HPDE6-E6E7 (cell line): ENCODE results near the gene ZFYVE9.
A peak's percentile ranks its signal among the peaks of the same experiment; 100 is the strongest.
"Not testable (repeated sequence)": the region's sequence is repeated elsewhere in the genome, so short reads cannot be mapped to it uniquely, and the experiment has no call there.

Source experiments
- DNase-seq: peaks from one replicate; pipeline ENCODE4 v3.0.0; 2011; ENCODE audit warnings: missing footprints; ENCODE audit errors: extremely low spot score

The ZFYVE9 gene, protein sequence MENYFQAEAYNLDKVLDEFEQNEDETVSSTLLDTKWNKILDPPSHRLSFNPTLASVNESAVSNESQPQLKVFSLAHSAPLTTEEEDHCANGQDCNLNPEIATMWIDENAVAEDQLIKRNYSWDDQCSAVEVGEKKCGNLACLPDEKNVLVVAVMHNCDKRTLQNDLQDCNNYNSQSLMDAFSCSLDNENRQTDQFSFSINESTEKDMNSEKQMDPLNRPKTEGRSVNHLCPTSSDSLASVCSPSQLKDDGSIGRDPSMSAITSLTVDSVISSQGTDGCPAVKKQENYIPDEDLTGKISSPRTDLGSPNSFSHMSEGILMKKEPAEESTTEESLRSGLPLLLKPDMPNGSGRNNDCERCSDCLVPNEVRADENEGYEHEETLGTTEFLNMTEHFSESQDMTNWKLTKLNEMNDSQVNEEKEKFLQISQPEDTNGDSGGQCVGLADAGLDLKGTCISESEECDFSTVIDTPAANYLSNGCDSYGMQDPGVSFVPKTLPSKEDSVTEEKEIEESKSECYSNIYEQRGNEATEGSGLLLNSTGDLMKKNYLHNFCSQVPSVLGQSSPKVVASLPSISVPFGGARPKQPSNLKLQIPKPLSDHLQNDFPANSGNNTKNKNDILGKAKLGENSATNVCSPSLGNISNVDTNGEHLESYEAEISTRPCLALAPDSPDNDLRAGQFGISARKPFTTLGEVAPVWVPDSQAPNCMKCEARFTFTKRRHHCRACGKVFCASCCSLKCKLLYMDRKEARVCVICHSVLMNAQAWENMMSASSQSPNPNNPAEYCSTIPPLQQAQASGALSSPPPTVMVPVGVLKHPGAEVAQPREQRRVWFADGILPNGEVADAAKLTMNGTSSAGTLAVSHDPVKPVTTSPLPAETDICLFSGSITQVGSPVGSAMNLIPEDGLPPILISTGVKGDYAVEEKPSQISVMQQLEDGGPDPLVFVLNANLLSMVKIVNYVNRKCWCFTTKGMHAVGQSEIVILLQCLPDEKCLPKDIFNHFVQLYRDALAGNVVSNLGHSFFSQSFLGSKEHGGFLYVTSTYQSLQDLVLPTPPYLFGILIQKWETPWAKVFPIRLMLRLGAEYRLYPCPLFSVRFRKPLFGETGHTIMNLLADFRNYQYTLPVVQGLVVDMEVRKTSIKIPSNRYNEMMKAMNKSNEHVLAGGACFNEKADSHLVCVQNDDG (N-terminal part only)

DNA sequence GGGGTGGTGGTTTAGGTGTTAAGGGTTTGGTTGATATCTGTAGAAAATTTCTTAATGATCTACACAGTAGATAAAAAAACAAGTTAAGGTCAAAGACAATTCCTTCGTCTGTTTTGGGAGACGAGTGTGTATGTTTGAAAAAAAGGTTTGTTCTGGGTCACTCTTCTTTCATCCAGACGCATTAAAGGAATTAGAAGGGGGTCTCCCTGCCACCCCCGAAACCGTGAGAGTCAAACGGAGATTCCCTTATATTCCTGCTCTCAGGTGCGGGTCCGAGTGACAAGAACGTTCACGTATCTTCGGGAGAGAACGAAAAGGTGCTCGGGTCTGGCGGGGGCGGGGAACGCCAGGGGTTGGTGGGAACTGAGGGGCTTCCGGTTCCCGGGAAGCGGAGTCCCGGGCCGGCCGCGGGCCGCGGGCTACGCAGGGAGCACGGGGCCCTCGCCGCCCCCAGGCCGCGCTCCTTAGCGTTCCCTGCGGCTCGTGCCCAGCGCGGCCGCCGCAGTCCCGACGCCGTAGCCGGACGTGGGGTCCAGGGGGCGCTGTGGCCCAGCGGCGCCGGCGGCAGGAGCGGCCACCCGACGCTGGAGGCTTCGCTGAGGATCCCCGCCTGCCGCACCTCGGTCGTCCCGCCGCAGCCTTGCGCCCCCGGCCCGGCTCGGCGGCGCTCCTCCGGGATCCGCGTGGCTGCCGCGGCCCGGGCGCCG, at the start of gene ZFYVE9:
ZFYVE9 (plus strand) TSS at position 577 of the 707 bp plus-strand sequence. CDS start 91,118 bp downstream, outside the sequence.
- DNase-seq, result peak; percentile 55

DNA sequence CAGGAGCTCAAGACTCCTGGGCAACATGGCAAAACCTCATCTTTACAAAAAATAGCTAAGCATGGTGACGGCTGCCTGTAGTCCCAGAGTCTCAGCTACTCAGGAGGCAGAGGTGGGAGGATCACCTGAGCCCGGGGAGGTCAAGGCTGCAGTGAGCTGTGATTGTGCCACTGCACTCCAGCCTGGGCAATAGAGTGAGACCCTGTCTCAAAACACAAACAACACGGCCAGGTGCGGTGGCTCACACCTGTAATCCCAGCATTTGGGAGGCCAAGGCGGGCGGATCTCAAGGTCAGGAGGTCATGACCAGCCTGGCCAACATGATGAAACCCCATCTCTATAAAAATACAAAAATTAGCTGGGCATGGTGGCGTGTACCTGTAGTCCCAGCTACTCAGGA, 47.6 kb upstream of the ZFYVE9 start:
- DNase-seq, result not testable (repeated sequence)

DNA sequence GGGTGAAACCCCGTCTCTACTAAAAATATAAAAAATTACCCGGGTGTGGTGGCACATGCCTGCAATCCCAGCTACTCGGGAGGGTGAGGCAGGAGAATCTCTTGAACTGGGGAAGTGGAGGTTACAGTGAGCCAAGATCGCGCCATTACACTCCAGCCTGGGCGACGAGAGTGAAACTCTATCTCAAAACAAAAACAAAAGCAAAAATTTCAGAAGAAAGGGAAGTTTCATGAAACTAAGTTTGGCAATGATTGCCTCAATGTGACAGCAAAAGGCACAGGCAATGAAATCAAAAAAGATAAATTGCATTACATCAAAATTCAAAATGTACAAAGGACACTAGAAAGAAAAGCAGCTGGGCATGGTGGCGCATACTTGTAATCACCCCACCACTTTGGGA, 45.7 kb upstream of the ZFYVE9 start:
- no peak for DNase-seq

DNA sequence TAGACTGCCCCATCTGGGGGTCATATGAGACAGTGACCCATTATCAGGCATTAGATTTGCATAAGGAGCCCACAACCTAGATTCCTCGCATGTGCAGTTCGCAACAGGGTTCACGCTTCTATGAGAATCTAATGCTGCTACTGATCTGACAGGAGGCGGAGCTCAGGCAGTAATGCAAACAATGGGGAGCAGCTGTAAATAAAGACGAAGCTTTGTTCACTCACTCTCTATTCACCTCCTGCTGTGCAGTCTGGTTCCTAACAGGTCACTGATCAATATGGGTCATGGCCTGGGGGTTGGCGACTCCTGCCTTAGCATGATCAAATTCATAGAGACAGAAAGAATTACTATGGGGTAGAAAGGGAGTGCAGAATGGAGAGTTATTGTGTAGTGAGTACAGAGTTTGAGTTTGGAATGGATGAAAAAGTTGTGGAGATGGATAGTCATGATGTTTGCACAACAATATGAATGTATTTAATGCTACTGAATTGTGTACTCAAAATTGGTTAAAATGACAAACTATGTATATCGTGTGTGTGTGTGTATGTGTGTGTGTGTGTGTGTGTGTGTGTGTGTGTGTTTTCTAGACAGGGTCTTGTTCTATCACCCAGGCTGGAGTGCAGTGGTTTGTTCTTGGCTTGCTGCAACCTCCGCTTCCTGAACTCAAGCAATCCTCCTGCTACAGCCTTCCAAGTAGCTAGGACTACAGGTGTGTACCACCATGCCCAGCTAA, 43.6 kb upstream of the ZFYVE9 start:
- DNase-seq, result no peak

DNA sequence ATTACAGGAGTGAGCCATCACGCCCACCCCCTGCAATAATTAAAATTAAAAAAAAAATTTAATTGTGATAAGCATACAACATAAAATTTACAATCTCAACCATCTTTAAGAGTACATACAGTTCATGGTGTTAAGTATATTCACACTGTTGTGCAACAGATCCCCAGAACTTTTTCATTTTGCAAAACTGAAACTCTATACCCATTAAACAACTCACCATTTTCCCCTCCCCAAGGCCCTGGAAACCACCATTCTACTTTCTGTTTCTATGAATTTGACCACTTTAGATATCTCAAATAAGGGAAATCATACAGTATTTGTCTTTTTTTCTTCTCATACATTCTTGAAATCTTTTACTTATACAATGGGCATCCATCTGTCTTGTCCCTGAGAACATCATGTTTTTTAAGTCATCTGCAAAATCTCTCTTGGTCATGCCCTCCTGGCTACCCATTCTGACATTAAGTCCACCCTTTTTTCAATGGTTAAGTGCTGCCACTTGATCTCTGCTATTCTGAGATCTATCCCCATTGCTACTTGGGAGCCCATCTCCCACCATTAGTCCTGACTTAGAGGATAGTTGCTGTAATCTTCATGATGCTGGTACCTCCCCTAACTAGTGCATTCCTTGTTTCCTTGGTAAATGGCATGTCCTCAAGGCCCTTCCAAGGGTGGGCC, 39.4 kb upstream of the ZFYVE9 start:
- no peak for DNase-seq

DNA sequence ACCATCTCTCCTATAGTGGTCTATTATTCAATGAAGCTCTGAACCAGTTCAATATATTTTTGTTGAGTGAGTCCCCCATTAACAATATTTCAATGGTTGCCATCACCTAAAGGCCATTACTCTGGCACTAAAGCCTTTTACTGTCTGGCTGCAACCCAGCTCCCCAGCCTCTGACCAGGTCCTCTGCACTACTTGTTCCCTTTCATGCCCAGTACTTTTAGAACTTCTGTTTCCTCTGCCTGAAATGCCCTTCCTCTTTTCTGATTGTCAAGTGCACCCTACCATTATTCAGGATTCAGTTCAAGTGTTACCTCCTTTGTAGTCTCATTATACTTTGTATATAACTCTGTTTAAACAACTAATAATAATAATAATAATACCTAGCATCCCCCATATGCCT, 30.4 kb upstream of the ZFYVE9 start:
- no peak for DNase-seq

DNA sequence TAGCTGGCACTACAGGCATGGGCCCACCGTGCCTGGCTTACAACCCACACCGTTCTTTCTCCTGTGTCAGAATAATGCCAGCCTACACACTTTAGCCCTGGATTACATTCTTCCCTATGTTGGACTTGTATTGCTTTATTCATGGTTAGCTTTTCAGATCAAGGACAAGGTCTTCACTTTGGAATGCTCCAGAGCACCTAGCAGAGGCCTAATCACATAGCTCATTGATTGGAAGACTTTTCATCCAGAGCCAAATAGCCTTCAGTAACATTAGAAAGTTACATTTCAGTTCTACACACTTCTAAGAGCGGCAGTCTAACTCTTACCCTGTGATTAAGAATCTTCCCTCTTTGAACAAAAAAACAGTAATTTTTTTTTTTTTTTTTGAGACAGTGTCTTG, 29.4 kb upstream of the ZFYVE9 start:
- DNase-seq, result no peak

DNA sequence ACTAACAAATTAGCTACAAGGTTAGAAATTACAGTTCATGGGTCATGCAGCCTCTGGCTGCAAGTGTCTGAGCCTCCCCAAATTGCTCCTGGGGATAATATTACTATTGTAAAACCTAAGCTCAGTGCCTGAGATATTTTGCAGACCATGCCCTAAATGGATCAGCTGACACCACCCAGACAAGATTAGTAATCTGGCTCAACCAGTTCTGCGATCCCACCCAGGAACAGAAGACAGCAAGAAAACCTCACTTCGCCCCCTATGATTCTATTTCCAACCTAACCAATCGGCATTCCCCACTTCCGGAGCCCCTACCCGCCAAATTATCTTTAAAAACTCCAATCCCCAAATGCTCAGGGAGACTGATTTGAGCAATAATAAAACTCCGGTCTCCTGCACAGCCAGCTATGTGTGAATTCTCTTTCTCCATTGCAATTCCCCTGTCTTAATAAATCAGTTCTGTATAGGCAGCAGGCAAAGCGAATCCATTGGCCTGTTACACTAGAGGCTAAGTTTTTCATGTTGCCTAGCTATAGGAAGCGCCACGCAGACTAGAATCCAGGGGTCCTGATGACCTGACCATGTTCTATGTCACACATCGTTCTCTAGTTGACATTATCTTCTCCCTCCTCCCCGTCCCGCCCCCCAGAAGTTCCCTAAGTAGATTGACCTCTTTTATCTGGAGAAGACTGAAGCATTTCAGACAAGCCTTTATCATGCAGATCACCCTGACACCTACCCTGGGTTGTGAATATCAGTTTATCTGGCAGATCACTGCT, 22.4 kb upstream of the ZFYVE9 start:
- no peak for DNase-seq

DNA sequence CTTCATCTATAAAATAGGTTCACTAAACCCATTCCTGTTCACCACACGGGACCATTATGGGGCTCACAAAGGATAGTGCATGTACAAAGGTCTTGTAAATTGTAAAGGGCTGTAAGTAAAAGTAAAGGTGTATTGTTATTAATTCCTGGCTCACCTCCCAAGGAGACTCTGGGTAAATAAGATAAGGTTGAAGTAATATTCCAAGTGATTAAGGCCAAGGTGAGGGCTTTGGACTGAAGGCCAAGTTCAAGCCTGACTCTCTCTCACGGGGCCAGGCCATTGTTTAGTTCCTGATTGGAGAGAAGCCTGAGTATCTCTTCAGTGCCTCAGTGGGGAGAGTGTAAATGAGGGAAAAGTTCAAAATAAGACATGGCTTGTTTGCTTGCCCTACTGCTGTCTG, 19.5 kb upstream of the ZFYVE9 start:
- no peak for DNase-seq

DNA sequence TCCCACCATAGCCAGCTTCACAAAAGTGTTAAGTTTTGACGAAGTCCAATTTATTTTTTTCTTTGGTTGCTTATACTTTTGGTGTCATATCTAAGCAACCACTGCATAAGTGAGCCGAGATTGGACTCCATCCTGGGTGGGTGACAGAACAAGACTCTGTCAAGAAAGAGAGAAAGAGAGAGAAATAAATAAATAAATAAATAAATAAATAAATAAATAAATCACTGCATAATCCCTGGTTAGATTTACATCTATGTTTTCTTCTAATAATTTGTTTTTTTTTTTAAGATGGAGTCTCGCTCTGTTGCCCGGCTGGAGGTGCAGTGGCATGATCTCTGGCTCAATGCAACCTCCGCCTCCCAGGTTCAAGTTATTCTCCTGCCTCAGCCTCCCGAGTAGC, 18.3 kb upstream of the ZFYVE9 start:
- no peak for DNase-seq

DNA sequence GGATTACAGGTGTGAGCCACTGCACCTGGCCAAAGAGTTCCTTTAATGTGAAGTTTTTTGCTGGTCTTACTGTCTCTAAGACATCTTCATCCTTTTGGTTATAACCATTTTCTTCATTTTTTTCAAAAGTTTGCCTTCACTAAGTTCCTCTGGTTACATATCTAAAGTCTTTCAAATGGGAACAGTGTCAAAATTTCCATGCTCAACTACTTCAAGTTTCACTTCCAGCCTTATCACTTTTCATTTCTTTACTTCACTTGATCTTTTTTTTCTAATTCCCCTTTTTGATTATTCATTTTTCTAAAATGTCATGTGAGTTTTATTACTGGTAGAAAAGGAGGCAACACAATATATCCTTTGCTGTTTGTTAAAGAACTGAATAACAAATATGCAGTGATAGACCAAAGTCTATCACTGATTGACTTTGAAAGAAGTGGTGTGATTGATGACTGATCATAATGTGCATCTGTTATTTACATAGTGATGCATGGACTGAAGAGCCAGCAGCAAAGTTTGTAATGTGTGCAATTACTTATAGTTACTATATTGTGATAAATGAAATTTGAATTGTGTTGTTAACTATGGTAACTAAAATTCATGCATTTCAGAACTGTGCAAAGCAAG, 16.0 kb upstream of the ZFYVE9 start:
- DNase-seq, result no peak

DNA sequence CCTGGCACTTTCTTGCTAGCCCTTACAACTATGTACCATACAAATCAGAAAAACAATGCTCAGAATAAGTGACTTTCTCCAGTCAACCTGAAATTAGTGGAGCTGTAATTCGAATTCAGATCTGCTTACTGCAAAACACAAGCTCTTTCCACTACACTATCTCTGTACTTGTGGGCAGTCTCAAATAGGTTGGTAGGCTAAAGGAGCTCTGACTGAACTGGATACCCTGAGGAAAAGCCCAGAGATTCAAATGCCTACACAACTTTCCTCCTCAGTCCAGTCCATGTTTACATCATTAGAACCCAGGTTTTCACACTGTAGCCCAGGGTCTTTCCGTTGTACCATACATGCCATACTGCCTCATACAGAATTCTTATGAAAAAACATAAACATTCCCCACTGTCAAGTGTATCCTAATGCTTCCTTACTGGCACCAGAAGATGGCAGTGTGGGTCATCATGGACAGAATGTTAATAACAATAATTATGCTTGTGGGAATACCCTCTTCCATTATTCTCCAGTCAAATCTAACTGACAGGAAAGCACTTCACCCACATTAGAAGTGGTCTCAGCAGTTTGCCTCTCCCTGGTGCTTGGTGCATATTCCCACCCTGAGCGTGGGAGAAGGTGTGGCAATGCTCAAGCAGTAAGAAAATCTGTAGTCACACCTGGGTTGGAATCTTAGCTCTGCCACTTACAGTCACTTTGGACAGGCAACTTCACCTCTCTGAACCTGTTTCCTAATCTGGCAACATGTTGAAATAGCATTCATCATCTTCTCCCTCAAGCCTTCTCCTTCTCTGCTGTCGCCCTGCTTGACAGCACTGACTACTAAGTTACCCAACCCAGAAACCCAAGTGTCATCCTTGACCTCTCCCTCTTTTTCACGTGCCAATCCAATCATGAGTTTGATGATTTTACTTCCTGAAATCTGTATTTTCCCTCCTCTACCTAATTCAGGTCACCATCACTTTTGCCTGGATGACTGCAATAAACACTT, 14.4 kb upstream of the ZFYVE9 start:
- peak; percentile 61 for DNase-seq

DNA sequence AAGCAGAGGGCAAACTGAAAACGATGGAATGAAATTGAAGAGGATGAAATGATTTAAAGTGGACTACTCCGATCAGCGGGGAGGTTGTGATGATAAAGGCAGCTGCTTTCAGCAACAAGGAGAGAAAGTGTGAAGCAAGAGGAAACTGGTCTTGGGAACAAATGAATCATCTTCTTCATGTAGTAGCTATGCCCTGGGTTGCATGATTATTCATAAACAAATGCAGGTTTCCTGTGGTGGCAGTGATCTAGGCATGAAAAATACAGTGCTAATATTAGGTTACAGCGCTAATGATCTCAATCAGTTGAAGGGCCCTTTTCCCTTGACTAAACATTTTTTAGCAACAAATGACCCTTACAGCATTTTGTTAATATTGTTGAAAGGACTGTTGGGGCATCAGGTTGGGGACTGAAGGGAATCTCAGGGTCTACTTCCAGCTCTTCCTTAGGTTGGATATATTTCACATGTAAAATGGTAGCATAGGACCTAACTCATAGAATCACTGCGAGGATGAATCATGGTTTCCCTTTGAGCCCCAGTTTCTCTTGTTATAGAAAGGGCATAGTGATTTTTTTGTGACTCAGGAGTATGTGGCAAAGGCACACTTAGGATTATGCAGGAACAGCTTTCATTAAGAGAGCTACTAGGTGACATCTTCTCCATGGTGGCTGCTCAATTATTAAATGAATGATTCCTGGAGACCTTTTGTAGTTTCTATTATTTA, 1.9 kb upstream of the ZFYVE9 start:
- peak; percentile 91 for DNase-seq

DNA sequence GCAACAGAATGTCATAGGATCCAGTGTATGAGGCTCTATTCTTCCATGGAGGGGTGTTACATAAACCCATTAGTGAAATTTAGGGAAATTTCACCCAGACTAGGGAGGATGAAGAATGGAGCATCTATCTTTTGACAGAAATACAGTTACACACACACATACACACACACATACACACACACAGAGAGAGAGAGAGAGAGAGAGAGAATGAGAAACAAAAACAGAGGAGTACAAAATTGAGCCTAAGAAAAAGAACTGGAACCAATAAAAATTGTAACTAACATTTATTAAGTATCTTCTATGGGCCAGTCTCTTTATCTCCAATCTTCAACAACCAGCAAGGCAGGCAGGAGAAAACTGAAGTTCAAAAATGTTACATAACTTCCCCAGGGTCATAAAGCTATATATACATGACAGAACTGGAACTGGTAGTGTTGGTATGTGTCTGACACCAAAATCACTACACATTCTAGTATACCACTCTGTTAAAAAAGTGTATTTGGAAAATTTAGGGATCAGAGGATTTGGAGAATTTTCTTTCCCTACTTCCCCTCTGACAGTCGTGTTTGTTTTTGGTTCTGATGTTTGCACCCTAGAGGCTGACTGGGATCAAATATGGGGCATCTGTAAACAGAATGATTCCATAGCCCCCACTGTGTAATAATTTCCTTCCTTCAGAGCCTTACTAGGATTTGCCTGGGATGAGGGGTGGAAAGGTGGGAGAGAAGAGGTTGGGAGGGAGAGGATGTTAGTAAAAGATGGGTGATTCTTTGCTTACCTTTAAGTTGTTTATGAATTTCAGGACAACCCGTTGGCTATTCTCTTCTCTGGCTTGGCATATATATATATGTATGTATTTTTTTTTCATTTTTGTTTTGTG, 1.0 kb upstream of the ZFYVE9 start:
- no peak for DNase-seq

DNA sequence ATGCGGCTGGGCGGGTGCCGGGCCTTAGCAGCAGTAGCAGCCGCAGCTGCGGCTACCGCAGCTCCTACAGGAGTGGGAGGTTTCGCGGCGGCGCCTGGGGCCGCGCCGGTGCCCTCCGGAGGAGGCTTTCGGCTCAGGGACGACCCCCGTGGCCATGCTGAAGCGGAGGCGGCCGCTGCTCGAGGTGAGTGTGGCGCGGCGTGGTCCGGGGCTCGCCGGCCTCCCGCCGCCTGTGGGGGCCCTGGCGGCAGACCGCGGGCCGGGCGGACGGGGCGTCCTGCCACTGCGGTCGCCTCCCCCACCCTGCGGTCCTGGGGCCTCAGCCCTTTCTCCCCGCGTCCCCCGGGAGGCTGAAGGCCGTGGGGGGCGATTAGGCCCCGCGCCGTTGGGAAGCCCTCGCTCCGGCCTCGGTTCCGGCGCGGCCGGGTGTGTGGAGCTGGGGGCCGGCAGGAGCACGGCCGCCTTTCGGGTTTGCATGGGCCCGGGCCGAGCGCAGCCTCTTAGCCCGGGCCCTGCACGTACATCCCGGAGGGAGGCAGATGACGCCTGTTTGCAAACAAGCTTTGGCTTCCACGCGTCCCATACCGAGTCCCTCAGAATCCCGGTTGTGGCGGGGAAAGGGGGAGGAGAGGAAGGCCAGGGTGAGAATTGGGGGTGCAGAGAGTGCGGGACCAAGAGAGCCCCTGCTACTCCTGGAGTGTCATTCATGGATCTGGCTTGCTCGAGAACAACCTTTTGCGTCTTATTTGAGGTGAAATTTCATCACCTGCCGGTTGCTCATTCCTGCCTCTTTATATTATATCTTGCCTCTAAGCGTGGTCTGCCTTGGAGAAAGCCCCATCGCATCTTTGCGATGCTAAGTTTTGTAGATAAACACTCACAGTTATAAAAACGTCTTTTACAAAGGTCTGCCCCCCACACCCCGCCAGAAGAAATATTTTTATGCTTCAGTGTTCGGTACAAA, 613 bp downstream of the ZFYVE9 start:
- no peak for DNase-seq
